Activated CD4-positive, alpha-beta T cell treated with anti-CD3 and anti-CD28 coated beads for 1 hour (primary cell): ENCODE data around the gene TSPAN2.

ENCODE experiments used
- DNase-seq: peaks from one replicate; pipeline ENCODE4 v3.0.0-alpha.2; 2020

TSPAN2 gene

GRCh38 chr1:115089420-115090185, at the start of gene TSPAN2:
TSS of gene TSPAN2 (minus strand) at chr1:115089503. CDS start at chr1:115089432, 71 bp downstream.
- peak; percentile 46 for DNase-seq

GRCh38 chr1:115138973-115139372, 49.7 kb upstream of the TSPAN2 start:
- DNase-seq = peak; percentile 31

- DNase-seq = no peak
These were observed 49.0 kb upstream of the TSPAN2 start for GRCh38 chr1:115138271-115138670.

GRCh38 chr1:115137191-115137590, 47.9 kb upstream of the TSPAN2 start:
- no peak for DNase-seq

GRCh38 chr1:115136706-115137105, 47.4 kb upstream of the TSPAN2 start:
- DNase-seq = no peak

GRCh38 chr1:115136106-115136505, 46.8 kb upstream of the TSPAN2 start:
- DNase-seq = no peak

GRCh38 chr1:115135681-115136080, 46.4 kb upstream of the TSPAN2 start:
- DNase-seq = no peak

GRCh38 chr1:115134850-115135480, 45.7 kb upstream of the TSPAN2 start:
- DNase-seq = no peak

- DNase-seq = no peak
These were observed 44.9 kb upstream of the TSPAN2 start for GRCh38 chr1:115134231-115134630.

GRCh38 chr1:115133440-115133839, 44.1 kb upstream of the TSPAN2 start:
- no peak for DNase-seq

- no peak for DNase-seq
These were observed 41.5 kb upstream of the TSPAN2 start for GRCh38 chr1:115130786-115131185.

- no peak for DNase-seq
These were observed 39.9 kb upstream of the TSPAN2 start for GRCh38 chr1:115129071-115129640.

GRCh38 chr1:115127539-115127938, 38.2 kb upstream of the TSPAN2 start:
- no peak for DNase-seq

GRCh38 chr1:115126516-115126915, 37.2 kb upstream of the TSPAN2 start:
- DNase-seq = no peak

GRCh38 chr1:115123116-115123515, 33.8 kb upstream of the TSPAN2 start:
- no peak for DNase-seq

GRCh38 chr1:115121793-115122192, 32.5 kb upstream of the TSPAN2 start:
- no peak for DNase-seq

GRCh38 chr1:115120296-115120695, 31.0 kb upstream of the TSPAN2 start:
- DNase-seq = no peak

GRCh38 chr1:115118611-115119010, 29.3 kb upstream of the TSPAN2 start:
- no peak for DNase-seq

GRCh38 chr1:115118086-115118485, 28.8 kb upstream of the TSPAN2 start:
- no peak for DNase-seq

- DNase-seq = no peak
These were observed 28.0 kb upstream of the TSPAN2 start for GRCh38 chr1:115117298-115117697.

- no peak for DNase-seq
These were observed 27.2 kb upstream of the TSPAN2 start for GRCh38 chr1:115116512-115116911.

- DNase-seq = no peak
These were observed 26.3 kb upstream of the TSPAN2 start for GRCh38 chr1:115115521-115116161.

GRCh38 chr1:115114308-115114707, 25.0 kb upstream of the TSPAN2 start:
- DNase-seq = no peak

- DNase-seq = no peak
These were observed 24.5 kb upstream of the TSPAN2 start for GRCh38 chr1:115113766-115114165.
